ENCODE measurements around the gene HRCT1.
"Not testable (repeated sequence)": the region's sequence is repeated elsewhere in the genome, so short reads cannot be mapped to it uniquely, and the experiment has no call there.

The HRCT1 gene

GRCh38 chr9:35905912-35906679 is at the start of gene HRCT1:
HRCT1 (plus strand) TSS chr9:35906202; CDS start chr9:35906288, 86 bp downstream.
- FAIRE-seq: no peak

DNA sequence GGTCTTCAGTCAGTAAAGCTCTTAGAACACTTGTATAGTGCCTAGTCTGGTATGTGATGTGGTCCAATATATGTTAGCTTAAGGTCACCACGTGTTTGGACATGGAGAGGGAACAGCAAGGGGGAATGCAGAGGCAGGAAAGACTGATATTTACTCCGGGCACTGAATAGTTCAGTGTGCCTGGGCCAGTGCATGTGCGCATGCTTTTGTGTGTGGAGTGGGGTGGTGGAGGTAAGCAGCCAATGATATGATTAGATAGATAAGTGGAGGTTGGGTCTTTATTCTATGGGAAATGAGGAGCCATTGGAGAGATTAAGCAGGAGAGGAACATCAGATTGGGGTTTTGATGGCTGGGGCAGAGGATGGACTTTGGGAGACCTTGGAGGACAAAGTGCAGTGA is 49.8 kb upstream of the HRCT1 start:
- FAIRE-seq: no peak

DNA sequence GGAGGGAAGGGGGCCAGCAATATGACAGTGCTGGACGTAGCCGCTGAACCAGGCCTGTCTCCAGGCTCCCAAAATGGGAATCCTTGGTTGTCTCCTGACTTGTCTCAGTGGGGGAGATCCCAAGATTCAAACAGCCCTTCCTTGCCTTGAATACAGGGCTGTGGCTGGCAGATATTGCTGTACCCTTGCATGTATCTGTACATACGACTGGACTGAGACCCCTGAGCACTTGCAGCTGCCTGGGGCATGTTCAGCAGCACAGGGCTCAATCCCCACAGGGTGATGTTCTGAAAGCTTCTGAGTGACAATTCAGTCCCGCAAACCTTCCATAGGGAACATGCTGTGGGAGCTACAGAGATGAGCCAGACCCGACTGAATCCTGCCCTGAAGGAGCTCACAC is 49.1 kb upstream of the HRCT1 start:
- FAIRE-seq: no peak

GRCh38 chr9:35858458-35858857 is 47.5 kb upstream of the HRCT1 start:
- no peak for FAIRE-seq

DNA sequence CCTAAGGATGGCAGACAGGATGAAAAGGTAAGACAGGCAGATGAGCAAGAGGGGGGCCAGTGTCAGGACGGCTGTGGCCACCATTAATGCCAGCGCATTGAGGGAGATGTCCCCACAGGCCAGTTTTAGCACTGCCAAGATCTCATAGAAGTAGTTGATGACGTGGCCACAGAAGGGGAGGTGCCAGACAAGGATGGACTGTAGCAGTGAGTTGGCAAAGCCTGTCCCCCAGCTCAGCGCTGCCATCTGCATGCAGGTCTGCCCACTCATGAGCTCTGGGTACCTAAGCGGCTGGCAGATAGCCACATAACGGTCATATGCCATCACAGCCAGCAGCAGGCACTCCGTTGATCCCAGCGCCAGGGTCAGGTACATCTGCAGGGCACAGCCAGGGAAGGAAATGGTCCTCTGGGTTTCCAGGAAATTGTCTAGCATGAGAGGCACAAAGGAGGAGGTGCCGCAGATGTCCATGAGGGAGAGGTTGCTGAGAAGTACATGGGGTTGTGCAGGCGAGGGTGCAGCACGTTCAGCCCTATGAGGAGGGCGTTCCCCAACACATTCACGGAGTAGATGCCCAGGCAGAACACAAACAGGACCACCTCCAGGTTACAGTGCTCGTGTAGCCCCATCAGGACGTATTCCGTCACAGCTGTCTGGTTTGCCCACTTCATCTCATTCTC is 46.6 kb upstream of the HRCT1 start:
- FAIRE-seq: no peak

DNA sequence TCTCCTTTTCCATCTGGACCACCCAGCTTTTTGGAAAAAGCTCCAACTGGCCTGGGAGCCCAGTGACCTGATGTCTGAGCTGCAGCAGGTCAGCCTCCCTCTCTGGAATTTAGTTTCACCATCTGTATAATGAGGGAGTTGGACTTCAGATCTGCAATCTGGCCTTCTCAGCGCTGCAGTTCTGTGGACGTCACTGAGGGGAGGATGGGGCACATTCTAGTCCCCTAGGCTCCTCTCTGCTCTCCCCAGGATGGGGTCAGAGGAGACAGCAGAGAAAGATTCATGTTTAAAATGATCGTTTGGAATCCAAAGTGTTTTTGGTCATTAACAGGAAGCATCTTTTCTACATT is 46.0 kb upstream of the HRCT1 start:
- FAIRE-seq: no peak

- no peak for FAIRE-seq
Measured at GRCh38 chr9:35861161-35861897, 44.7 kb upstream of the HRCT1 start.

DNA sequence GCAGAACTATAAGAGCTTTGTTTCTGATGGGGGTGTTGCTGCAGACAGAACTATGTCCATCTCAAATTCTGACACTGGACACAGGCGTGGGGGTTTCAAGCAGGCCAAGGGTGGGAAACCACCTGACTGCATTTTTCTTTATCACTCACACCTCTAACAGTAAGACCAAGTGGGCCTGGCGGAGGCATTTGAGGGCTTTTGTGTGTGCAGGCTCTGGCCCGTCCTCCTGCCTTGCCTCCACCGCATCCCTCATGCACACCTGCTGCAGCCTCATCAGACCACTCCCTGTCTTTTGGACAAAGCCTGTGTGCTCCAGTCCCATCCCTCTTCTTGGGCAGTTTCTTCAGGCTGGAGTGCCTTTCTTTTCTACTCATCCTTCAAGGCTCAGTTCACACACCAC is 43.7 kb upstream of the HRCT1 start:
- FAIRE-seq: no peak

- no peak for FAIRE-seq
Measured at GRCh38 chr9:35863583-35863982, 42.4 kb upstream of the HRCT1 start.

DNA sequence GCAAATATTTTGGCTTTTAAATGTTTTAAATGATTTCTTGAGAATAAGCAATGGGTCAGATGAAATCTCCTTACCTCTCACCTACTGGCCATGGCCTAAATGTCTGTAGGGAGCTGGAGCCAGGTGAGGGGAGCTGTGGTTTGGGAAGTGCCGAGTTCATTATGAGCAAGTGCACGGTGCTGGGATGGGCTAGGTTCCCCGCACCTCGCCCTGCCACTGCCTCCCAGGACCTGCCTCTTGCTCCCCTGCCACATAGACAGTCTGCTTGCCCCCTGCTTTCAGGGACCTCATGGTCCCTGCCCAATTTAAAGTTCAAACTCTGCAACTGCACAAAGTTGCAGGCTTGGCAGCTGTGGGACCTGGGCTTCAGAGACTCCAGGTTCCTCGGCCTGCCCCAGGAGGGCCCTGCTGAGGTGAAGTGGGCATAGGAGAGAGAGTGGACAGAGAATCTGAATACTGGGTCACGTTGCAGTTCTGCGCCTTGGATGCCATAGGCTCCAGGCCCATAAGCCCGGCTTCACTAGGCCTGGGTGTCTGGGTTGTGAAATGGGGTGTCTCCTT is 41.2 kb upstream of the HRCT1 start:
- no peak for FAIRE-seq

DNA sequence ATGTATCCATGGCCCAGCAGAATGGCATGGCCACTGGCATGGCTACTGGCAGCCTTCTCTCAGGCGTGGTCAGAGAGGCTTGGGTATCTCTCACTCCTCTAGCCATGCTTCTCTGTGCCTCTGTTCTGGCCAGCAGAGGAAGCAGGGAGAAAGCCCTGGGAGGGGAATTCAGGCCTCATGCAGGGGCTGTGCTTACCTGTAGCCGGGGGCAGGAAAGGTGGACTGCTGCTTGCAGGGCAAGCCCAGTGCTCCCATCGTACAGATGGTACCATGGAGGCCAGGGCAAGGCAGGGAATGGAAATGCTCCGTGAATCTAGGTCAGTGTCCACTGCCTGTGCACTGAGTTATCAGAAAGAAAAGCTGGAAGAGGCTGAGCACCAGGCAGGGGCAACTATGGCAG is 38.5 kb upstream of the HRCT1 start:
- no peak for FAIRE-seq

- FAIRE-seq: no peak
Measured at GRCh38 chr9:35868933-35869332, 37.1 kb upstream of the HRCT1 start.

DNA sequence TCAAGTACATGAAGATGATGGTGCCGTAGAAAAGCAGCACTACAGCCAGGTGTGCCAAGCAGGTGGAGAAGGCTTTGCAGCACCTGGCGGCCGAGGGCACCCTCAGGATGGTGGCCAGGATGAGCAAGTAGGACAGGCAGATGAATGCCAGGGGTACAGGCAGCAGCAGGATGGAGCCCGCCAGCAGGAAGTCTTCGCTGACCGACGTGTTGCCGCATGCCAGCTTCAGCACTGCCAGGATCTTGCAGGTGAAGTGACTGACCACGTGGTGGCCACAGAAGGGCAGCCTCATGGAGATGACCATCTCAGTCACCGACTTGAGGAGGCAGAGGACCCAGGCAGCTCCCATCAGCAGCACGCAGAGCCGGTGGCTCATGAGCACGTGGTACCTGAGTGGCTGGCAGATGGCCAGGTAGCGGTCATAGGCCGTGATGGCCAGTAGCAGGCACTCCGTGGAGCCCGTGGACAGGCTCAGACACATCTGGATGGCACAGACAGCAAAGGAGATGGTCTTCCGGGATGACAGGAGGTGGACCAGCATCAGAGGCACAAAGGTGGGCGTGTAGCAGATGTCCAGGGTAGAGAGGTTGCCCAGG is 36.3 kb upstream of the HRCT1 start:
- FAIRE-seq: no peak

GRCh38 chr9:35870351-35870923 is 35.6 kb upstream of the HRCT1 start, which contains the start of gene OR13J1:
OR13J1 (minus strand) TSS chr9:35870401; CDS start chr9:35870401, 0 bp downstream.
- FAIRE-seq: no peak

- no peak for FAIRE-seq
Measured at GRCh38 chr9:35871545-35871944, 34.5 kb upstream of the HRCT1 start.

DNA sequence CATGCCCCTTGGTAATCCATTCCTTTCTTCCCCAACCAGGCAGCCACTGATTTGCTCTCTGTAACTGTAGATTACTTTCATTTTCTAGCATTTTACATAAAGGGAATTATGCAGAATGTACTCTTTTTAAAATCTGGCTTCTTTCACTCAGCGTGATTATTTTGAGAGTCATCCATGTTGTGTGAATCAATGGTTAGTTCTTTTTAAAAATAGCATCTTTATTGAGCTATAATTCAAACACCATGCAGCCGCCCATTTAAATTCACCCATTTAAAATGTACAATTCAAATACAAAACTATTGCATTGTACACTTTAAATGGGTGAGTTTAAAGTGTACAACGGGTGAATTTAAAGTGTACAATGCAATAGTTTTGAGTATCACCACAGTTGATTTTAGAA is 33.5 kb upstream of the HRCT1 start:
- FAIRE-seq: no peak

DNA sequence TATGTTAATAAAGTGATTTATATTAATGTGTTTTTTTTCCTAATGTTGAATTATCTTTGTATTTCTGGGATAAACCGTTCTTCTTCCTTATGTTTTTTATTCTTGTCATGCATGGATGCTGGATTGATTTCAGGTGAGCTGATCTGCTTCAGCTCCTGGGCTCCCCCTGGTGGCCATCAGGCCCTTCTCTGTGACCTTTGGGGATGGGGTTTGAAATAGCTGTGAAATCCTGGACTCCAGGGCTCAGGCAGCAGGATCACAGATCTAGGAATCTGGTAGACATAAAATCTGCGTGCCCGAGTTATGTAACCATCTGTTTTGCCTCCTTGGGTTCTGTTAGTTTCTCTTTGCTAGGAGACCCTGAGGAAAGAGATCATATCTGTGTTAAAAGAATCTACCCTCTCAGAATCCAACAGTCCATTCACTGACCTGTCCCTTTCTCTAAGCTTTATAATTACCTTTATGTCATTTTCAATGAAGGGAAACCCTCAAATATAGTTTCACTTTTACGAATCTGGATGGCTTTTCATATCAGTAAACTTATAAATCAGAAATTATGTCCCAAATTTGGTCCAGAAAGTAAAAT is 23.6 kb upstream of the HRCT1 start:
- FAIRE-seq: peak; percentile 94

- no peak for FAIRE-seq
Measured at GRCh38 chr9:35882996-35883395, 23.0 kb upstream of the HRCT1 start.

DNA sequence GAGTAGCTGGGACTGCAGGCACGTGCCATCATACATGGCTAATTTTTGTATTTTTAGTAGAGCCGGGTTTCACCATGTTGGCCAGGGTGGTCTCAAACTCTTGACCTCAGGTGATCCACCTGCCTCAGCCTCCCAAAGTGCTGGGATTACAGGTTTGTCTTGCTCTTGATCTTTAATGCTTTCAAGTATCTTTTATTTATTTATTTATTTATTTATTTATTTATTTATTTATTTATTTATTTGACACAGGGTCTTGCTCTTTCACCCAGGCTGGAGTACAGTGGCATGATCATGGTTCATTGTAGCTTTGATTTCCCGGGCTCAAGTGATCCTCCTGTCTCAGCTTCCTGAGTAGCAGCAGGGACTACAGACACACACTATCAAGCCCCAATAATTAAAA is 21.1 kb upstream of the HRCT1 start:
- not testable (repeated sequence) for FAIRE-seq

DNA sequence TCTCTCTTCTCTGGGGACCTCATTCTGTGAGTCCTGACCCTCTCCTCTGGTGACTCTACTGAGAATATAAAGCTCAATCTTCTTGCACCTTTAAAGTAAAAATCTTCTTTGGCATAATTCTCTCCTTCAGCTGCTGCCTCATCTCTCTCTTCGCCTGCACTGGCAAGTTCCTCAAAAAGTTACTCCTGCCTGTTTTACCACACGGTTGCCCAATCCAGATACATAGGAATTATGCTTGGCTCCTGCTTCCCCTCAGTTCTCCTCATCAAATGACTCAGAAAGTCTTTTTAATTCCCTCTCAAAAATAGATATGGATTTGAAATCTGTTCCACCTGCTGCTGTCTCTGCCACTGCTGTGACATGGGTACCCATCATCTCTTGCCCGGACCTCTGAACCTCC is 14.4 kb upstream of the HRCT1 start:
- FAIRE-seq: no peak

DNA sequence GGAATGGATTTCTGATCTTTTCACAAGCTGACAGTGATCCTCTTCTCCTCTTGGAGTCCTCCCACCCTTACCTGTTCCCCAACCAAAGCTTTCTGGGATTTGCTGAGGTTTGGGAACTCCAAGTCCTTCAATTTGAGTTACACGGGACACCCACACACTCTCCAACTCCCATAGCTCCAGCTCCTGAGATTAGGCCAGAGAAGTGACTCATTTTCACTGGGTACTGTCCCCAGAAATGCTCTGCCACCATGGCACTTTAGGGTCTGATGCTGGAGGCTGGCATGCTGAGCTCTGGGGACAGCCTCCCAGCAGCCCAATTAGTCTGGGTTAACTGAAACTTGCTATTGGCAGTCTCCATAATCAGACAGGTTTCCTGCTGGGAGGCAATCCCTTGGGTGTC is 14.0 kb upstream of the HRCT1 start:
- no peak for FAIRE-seq

DNA sequence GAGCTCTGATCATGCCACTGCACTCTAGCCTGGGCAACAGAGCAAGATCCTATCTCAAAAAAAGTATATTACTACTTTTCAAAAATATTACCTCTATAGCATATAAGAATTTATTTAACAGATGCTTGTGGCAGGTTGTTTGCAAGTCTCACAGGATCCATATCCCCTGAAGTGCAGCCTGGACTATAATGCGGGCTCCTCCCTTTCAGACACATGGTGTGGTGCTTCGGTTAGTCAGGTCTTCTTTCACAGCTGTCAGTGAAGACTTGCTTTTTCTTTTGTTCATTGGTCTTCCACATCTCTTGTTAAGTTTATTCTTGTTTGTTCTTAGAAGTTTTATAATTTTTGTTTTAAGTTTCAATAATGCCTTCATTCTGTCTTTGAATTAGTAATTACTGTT is 9.4 kb upstream of the HRCT1 start:
- no peak for FAIRE-seq

Data from G401.6 (cell line).